GM23338 (cell line): ENCODE results near the gene IQCM.

Source experiments
- CREB1 ChIP-seq: fragments of 250-450 bp; sonication (Bioruptor Pico); IDR thresholded peaks from 2 replicates; pipeline ENCODE4 v1.5.0; 2020; ENCODE audit warnings: low read depth, mild to moderate bottlenecking, moderate library complexity
- CTCF ChIP-seq, 2 experiments: fragments of 200-600 bp in 1 of 2; sonication (generic) in 1 of 2; conservative IDR thresholded peaks; 2 replicates each; pipeline versions ENCODE4 v1.5.1 to v1.6.1; 2016 to 2017; ENCODE audit warnings: antibody characterized with exemption in 2 of 2, low read depth in 2 of 2, mild to moderate bottlenecking in 2 of 2, moderate library complexity in 1 of 2
- ETS1 ChIP-seq: IDR thresholded peaks from 2 replicates; pipeline ENCODE4 v1.6.1; 2016; ENCODE audit warnings: antibody characterized with exemption
- EZH2 ChIP-seq: fragments of 200-600 bp; sonication (generic); IDR thresholded peaks from one replicate; pipeline ENCODE4 v1.8.0; 2017; ENCODE audit warnings: antibody characterized with exemption, mild to moderate bottlenecking, low read depth; ENCODE audit not compliant: unreplicated experiment
- EZH2phosphoT487 ChIP-seq: fragments of 200-600 bp; sonication (generic); IDR thresholded peaks from one replicate; pipeline ENCODE4 v1.8.1; 2018; ENCODE audit warnings: antibody characterized with exemption; ENCODE audit not compliant: unreplicated experiment
- JUNB ChIP-seq: IDR thresholded peaks from one replicate; pipeline ENCODE4 v1.6.1; 2016; ENCODE audit warnings: antibody characterized with exemption; ENCODE audit not compliant: unreplicated experiment
- NANOG ChIP-seq: IDR thresholded peaks from 2 replicates; pipeline ENCODE4 v1.6.1; 2016; ENCODE audit warnings: antibody characterized with exemption, borderline replicate concordance
- POLR2AphosphoS5 ChIP-seq: IDR thresholded peaks from 2 replicates; pipeline ENCODE4 v1.6.1; 2016; ENCODE audit warnings: antibody characterized with exemption, low read depth
- REST ChIP-seq: IDR thresholded peaks from one replicate; pipeline ENCODE4 v1.6.1; 2018; ENCODE audit warnings: antibody characterized with exemption; ENCODE audit not compliant: unreplicated experiment
- STAT1 ChIP-seq: IDR thresholded peaks from one replicate; pipeline ENCODE4 v1.6.1; 2016; ENCODE audit warnings: antibody characterized with exemption; ENCODE audit not compliant: unreplicated experiment
- ZNF114 ChIP-seq: fragments of 250-450 bp; sonication (Bioruptor Pico); IDR thresholded peaks from 2 replicates; pipeline ENCODE4 v1.5.0; 2020; ENCODE audit warnings: mild to moderate bottlenecking, moderate library complexity
- ZNF331 ChIP-seq: fragments of 250-450 bp; sonication (Bioruptor Pico); IDR thresholded peaks from 2 replicates; pipeline ENCODE4 v1.5.0; 2020; ENCODE audit warnings: low read depth, mild to moderate bottlenecking, moderate library complexity
- ZNF462 ChIP-seq: fragments of 250-450 bp; sonication (Bioruptor Pico); IDR thresholded peaks from 2 replicates; pipeline ENCODE4 v1.5.0; 2020; ENCODE audit warnings: mild to moderate bottlenecking, moderate library complexity

- no peak for TF ChIP-seq STAT1
- TF ChIP-seq CREB1 (CRISPR knock-in tag) = no peak
- no peak for TF ChIP-seq CTCF (conservative IDR thresholded peaks at IDR 0.05; ENCODE audit: low read depth in 2 of 2)
- TF ChIP-seq REST = no peak
- no peak for TF ChIP-seq POLR2AphosphoS5
- TF ChIP-seq EZH2phosphoT487 = no peak
- no peak for TF ChIP-seq JUNB
- TF ChIP-seq EZH2 = no peak
- no peak for TF ChIP-seq ZNF114 (CRISPR knock-in tag)
- no peak for TF ChIP-seq ETS1
- TF ChIP-seq ZNF331 (CRISPR knock-in tag) = no peak
- no peak for TF ChIP-seq NANOG
- no peak for TF ChIP-seq ZNF462 (CRISPR knock-in tag)
Observed at GRCh38 chr4:149553959-149554520, 261.6 kb downstream of the IQCM start.
